ENCODE data around the gene GGNBP2.

DNA sequence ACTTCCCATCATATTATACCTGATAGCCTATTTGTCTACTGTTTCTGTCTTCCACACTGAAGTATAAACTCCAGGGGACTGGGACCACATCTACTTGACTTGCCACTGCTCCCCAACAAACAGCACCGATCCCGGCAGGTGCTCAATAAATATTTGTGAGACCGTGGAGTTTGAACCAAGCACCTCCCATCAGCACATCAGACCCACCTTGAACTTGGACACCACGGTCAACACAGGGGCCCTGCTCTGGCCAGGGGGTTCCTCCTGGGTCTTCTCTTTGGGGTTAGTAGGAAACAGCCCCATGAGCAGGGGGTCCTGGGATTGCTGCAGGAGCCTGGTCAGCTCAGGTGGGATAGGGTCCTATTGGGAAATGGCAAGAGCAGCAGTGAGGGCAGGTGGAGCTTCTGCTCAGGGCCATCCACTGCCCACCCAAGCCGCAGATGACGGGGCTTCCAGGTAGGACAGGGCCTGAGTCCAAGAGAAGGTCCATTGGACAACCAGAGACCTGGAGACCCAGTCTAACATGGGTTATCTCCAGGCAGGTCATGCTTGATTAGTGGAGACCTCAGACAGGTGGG is 38.4 kb upstream of the GGNBP2 start:
- TF ChIP-seq POLR2A (IDR thresholded peaks at IDR 0.05) = no peak
- TF ChIP-seq, protein P1, sequence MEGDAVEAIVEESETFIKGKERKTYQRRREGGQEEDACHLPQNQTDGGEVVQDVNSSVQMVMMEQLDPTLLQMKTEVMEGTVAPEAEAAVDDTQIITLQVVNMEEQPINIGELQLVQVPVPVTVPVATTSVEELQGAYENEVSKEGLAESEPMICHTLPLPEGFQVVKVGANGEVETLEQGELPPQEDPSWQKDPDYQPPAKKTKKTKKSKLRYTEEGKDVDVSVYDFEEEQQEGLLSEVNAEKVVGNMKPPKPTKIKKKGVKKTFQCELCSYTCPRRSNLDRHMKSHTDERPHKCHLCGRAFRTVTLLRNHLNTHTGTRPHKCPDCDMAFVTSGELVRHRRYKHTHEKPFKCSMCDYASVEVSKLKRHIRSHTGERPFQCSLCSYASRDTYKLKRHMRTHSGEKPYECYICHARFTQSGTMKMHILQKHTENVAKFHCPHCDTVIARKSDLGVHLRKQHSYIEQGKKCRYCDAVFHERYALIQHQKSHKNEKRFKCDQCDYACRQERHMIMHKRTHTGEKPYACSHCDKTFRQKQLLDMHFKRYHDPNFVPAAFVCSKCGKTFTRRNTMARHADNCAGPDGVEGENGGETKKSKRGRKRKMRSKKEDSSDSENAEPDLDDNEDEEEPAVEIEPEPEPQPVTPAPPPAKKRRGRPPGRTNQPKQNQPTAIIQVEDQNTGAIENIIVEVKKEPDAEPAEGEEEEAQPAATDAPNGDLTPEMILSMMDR (IDR thresholded peaks at IDR 0.05) = no peak
